Caco-2 (cell line): ENCODE results near the gene UTP11. TPM values are rescaled to one million over a fixed set of nuclear protein-coding genes. Genes with fewer than 3 reads are reported as not detected.

ENCODE experiments used
- BruUV-seq: library from RNA; stranded (reverse); fragments of 400-500 nt; replicated peaks from 2 replicates; lab custom pipeline; 2021; lab: Mats Ljungman, UMichigan
- CTCF ChIA-PET: fragments of 300-600 bp; sonication (Branson Sonifier 250); formaldehyde crosslinking; loops from one replicate; lab custom pipeline; 2022; ENCODE audit warnings: antibody characterized with exemption; lab: Charles Lee
- POLR2A ChIA-PET: fragments of 300-600 bp; sonication (Branson Sonifier 250); formaldehyde crosslinking; loops from one replicate; lab custom pipeline; 2022; ENCODE audit warnings: antibody characterized with exemption; lab: Charles Lee
- DNase-seq, 2 experiments: peaks; one replicate each; pipeline versions ENCODE4 v3.0.0 to v3.0.0-alpha.2; 2020 to 2022
- H3K27me3 ChIP-seq: replicated peaks from 2 replicates; pipeline ENCODE4 v1.6.0; 2011; ENCODE audit warnings: low read length; ENCODE audit not compliant: control insufficient read depth, insufficient read depth
- H3K36me3 ChIP-seq: 2 replicates; pipeline ENCODE4 v1.5.1; 2011; ENCODE audit warnings: low read length; ENCODE audit not compliant: control insufficient read depth, insufficient read depth
- H3K4me1 ChIP-seq: fragments of 250-450 bp; sonication (Bioruptor Pico); 2 replicates; pipeline ENCODE4 v1.5.1; 2020; ENCODE audit warnings: mild to moderate bottlenecking
- H3K4me3 ChIP-seq: 2 replicates; pipeline ENCODE4 v1.5.1; 2011; ENCODE audit warnings: low read depth, mild to moderate bottlenecking, control low read depth, low read length
- H3K9me3 ChIP-seq: fragments of 250-450 bp; sonication (Bioruptor Pico); 2 replicates; pipeline ENCODE4 v1.5.1; 2020; ENCODE audit warnings: mild to moderate bottlenecking, moderate library complexity
- H3K27ac Mint-ChIP-seq: one replicate; pipeline ENCODE4 v1.8.0; 2022; ENCODE audit warnings: mixed read lengths; ENCODE audit not compliant: unreplicated experiment
- H3K27me3 Mint-ChIP-seq: one replicate; pipeline ENCODE4 v1.8.0; 2022; ENCODE audit warnings: mixed read lengths; ENCODE audit not compliant: insufficient read depth, unreplicated experiment
- H3K36me3 Mint-ChIP-seq: one replicate; pipeline ENCODE4 v1.8.0; 2022; ENCODE audit warnings: mild to moderate bottlenecking, mixed read lengths; ENCODE audit not compliant: insufficient read depth, unreplicated experiment
- H3K4me1 Mint-ChIP-seq: one replicate; pipeline ENCODE4 v1.8.0; 2022; ENCODE audit warnings: low read depth, mixed read lengths; ENCODE audit not compliant: unreplicated experiment
- H3K4me3 Mint-ChIP-seq: one replicate; pipeline ENCODE4 v1.8.0; 2022; ENCODE audit warnings: mild to moderate bottlenecking, moderate library complexity, mixed read lengths; ENCODE audit not compliant: unreplicated experiment
- H3K9me3 Mint-ChIP-seq: one replicate; pipeline ENCODE4 v1.8.0; 2022; ENCODE audit warnings: mixed read lengths; ENCODE audit not compliant: unreplicated experiment
- intact Hi-C: fragments of 100-400 bp; cut with micrococcal nuclease; formaldehyde crosslinking; loops from one replicate; pipeline ENCODE4 v1.10.0; 2022; ENCODE audit not compliant: unreplicated experiment
- total RNA-seq: library from RNA; stranded (reverse); gene quantifications from 2 replicates; pipeline ENCODE4 v1.2.3, GENCODE V29; 2022
- TF ChIP-seq, protein P1 (sequence below), 2 experiments: fragments of 200-600 bp in 1 of 2; IDR thresholded peaks; 1 replicate in 1 of 2; 2 replicates in 1 of 2; pipeline versions ENCODE4 v1.5.1 to v1.8.0; 2011 to 2022; ENCODE audit warnings: antibody characterized with exemption in 1 of 2, control low read depth in 1 of 2, inconsistent platforms in 1 of 2, low read depth in 1 of 2, low read length in 1 of 2, mild to moderate bottlenecking in 1 of 2, moderate library complexity in 1 of 2; ENCODE audit not compliant: insufficient read depth in 1 of 2, severe bottlenecking in 1 of 2, unreplicated experiment in 1 of 2

Gene UTP11
- total RNA-seq, 1 experiment from 2014 or later, result 29.1 TPM

DNA sequence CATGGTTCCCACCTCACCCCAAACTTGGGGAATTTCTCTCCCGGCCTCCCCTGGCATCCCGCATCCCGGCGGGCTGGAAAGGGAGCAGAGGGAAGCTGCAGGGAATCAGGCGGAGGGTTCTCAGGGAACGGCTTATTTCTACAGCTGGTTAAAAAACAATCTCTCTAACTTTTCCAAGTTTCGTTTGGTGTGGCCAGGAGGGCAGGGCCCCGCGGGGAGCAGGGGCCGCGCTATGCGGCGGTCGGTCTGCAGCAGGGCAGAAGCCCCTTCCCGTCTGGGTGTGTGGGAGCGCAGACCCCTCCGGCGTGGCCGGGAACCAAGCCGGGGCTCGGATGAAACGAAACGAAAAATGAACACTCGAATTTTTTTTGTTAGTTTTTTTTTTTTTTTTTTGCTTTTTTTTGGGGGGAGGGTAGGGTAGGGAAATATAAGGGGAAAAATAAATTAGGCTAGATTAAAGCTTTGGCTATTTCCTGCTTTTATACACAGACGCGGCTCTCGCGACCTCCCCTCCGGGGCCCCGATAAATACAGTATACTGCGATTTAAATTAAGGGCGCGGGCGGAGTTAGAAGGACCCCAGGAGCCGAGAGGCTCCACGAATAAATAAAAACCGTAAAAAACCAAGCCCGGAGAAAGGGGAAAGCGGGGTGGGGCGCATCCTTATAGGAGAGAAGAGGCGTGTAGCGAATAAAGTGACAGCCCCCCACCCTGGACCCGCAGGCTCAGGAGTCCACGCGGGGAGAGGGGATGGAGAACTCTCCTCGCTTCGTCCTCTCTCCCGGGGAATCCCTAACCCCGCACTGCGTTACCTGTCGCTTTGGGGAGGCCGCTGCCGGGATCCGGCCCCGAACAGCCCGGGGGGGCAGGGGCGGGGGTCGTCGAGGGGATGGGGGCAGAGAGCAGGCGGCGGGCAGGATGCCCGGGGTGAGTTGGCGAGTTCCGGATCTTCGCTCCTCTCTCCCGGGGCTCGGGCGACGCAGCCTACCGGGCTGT lies 32.0 kb downstream of the UTP11 start:
- TF ChIP-seq, protein P1, sequence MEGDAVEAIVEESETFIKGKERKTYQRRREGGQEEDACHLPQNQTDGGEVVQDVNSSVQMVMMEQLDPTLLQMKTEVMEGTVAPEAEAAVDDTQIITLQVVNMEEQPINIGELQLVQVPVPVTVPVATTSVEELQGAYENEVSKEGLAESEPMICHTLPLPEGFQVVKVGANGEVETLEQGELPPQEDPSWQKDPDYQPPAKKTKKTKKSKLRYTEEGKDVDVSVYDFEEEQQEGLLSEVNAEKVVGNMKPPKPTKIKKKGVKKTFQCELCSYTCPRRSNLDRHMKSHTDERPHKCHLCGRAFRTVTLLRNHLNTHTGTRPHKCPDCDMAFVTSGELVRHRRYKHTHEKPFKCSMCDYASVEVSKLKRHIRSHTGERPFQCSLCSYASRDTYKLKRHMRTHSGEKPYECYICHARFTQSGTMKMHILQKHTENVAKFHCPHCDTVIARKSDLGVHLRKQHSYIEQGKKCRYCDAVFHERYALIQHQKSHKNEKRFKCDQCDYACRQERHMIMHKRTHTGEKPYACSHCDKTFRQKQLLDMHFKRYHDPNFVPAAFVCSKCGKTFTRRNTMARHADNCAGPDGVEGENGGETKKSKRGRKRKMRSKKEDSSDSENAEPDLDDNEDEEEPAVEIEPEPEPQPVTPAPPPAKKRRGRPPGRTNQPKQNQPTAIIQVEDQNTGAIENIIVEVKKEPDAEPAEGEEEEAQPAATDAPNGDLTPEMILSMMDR (IDR thresholded peaks at IDR 0.05; ENCODE audit: insufficient read depth in 1 of 2, low read depth in 1 of 2, low read length in 1 of 2, severe bottlenecking in 1 of 2, unreplicated experiment in 1 of 2), result no peak
- H3K27me3 ChIP-seq, result no peaks in the 10 kb centered on the region
- DNase-seq, result no peak
- no peaks in the 10 kb centered on the region for H3K9me3 ChIP-seq
- intact Hi-C loops, result no loop called here
- Mint-ChIP-seq H3K4me3 (no peak overlapping the region), H3K4me1 (no peaks in the 10 kb centered on the region), H3K27me3 (peaks cover 13% of the 10 kb centered on the region), H3K36me3 (no peaks in the 10 kb centered on the region), H3K27ac (no peak overlapping the region), H3K9me3 (no peaks in the 10 kb centered on the region)
- no TSS peak for BruUV-seq
- H3K36me3 ChIP-seq, result no peaks in the 10 kb centered on the region
- no peaks in the 10 kb centered on the region for H3K4me1 ChIP-seq
- H3K4me3 ChIP-seq, result no peak overlapping the region
- CTCF ChIA-PET, result no interaction called here
- POLR2A ChIA-PET, result no interaction called here

DNA sequence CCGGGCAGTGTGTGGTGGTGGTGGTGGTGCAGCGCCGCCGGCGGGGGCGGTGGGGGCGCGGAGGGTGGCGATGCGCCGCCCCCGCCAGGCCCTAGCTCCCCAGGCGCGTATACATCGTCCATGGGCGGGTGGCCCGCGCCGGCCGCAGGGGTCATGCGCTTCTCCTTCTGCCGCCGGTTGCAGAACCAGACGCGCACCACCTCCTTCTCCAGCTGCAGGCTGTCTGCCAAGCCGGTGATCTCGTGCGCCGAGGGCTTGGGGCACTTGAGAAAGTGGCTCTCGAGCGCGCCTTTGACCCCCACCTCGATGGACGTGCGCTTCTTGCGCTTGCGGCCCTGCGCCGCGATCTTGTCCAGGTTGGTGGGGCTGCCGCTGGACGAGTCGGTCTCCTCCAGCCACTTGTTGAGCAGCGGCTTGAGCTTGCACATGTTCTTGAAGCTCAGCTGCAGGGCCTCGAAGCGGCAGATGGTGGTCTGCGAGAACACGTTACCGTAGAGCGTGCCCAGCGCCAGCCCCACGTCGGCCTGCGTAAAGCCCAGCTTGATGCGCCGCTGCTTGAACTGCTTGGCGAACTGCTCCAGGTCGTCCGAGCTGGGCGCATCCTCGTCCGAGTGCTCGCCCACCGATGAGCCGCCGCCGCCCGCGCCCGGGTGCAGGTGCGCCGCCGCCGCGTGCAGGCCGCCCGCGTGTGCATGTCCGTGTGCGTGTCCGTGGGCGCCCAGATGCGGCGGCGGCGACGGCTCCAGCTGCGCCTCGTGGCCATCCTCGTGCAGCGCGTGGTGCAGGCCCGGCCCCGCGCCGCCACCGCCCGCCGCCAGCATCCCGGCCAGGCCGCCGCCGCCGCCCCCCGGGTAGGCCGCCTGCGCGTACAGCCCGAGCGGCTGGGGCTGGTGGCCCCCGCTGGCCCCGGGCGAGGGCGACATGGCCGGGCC lies 33.1 kb downstream of the UTP11 start:
- no peaks in the 10 kb centered on the region for H3K4me1 Mint-ChIP-seq
- no peak overlapping the region for H3K4me3 Mint-ChIP-seq
- Histone ChIP-seq H3K9me3 (no peaks in the 10 kb centered on the region), H3K4me1 (no peaks in the 10 kb centered on the region), H3K36me3 (no peaks in the 10 kb centered on the region), H3K4me3 (no peak overlapping the region), H3K27me3 (no peaks in the 10 kb centered on the region)
- no peaks in the 10 kb centered on the region for H3K9me3 Mint-ChIP-seq
- peaks cover 13% of the 10 kb centered on the region for H3K27me3 Mint-ChIP-seq
- BruUV-seq, result no TSS peak
- H3K36me3 Mint-ChIP-seq, result no peaks in the 10 kb centered on the region
- POLR2A ChIA-PET, result no interaction called here
- DNase-seq, result no peak
- H3K27ac Mint-ChIP-seq, result no peak overlapping the region
- TF ChIP-seq, protein P1 (IDR thresholded peaks at IDR 0.05; ENCODE audit: insufficient read depth in 1 of 2, low read depth in 1 of 2, low read length in 1 of 2, severe bottlenecking in 1 of 2, unreplicated experiment in 1 of 2), result no peak
- CTCF ChIA-PET, result no interaction called here
- intact Hi-C loops, result no loop called here

DNA sequence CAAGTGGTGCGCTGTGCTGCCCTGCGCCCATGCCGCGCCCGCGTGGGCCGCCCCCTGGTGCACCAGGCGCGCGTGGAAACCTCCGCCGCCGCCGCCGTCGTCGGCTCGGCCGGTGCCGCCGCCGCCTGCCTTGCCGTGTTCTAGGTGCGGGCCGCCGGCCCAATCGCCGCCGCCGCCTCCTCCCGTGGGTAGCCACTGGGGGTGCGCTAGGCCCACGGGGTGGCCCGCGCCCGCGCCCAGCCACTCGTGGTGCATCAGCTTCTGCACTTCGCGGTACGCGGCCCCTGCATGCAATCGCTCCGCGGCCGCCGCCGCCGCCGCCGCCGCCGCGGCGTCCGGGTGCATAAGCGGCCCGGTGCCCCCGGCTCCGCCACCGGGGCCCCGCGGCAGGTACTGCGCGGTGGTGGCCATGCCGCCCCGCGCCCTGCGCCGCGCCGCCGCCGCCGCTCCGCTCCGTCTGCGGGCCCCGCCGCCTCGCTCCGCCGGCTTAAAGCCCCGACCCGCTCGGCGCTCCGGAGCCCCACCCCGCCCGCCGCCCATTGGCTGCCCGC lies 33.9 kb downstream of the UTP11 start, which contains the start of gene POU3F1:
Gene POU3F1 (minus strand): TSS at position 461 of the 551 bp plus-strand sequence. CDS start 50 bp downstream, at position 411.
- no TSS peak for BruUV-seq
- TF ChIP-seq, protein P1 (IDR thresholded peaks at IDR 0.05; ENCODE audit: insufficient read depth in 1 of 2, low read depth in 1 of 2, low read length in 1 of 2, severe bottlenecking in 1 of 2, unreplicated experiment in 1 of 2), result no peak
- no peaks in the 10 kb centered on the region for H3K9me3 Mint-ChIP-seq
- H3K36me3 Mint-ChIP-seq, result no peaks in the 10 kb centered on the region
- Histone ChIP-seq H3K9me3 (no peaks in the 10 kb centered on the region), H3K4me1 (no peaks in the 10 kb centered on the region), H3K36me3 (no peaks in the 10 kb centered on the region), H3K4me3 (peak within 1 kb of the TSS; percentile 44), H3K27me3 (no peaks in the 10 kb centered on the region)
- CTCF ChIA-PET, result interaction anchor here (0.6 to 1.3 kb wide), 3 partner anchors 25 to 531 kb away, joined by 3 read pairs; no protein-coding TSS in a partner anchor
- H3K4me1 Mint-ChIP-seq, result no peaks in the 10 kb centered on the region
- H3K27ac Mint-ChIP-seq, result no peak within 1 kb of the TSS
- POLR2A ChIA-PET, result interaction anchor here (1.0 kb wide), 1 partner anchor 34 kb away, joined by 6 read pairs; the partner anchor contains the start of gene UTP11
- peak within 1 kb of the TSS; percentile 69 for H3K4me3 Mint-ChIP-seq
- H3K27me3 Mint-ChIP-seq, result peaks cover 13% of the 10 kb centered on the region
- DNase-seq, result peak in 1 of 2 experiments; percentile 74
- intact Hi-C loops, result no loop called here
